ENCODE results near the gene ERBB4. TPM values are rescaled to one million over a fixed set of nuclear protein-coding genes. Genes with fewer than 3 reads are reported as not detected.

Gene ERBB4
- total RNA-seq, 1 donor from 2014 or later = 1.7 TPM

DNA sequence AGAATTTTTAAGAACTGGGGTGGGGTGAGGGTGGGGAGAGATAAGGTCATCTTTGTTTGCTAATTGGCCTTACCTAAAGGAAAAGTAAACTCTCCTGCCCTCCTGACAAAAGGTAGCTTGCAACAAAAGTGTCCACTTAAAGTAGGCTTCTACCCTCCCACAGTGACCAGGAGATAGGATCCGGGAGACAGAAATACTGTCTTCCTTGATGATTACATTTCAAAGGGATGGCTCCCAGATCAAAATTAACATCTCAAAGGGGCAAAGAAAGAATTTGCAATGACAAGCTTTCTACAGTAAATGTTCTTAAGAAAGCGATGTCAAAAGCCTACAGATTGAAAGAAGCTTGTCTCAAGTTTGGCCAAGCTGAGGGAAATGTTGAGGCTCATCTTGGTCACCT is 1206.9 kb downstream of the ERBB4 start:
- no peak for TF ChIP-seq CTCF (IDR thresholded peaks at IDR 0.05)
- Histone ChIP-seq H3K9me3 (no peaks in the 10 kb centered on the region), H3K4me3 (no peak overlapping the region), H3K27me3 (no peaks in the 10 kb centered on the region), H3K36me3 (no peaks in the 10 kb centered on the region), H3K4me1 (no peaks in the 10 kb centered on the region), H3K27ac (no peak overlapping the region)
- intact Hi-C loops (cut with DNase I) = no loop called here
- no peak for DNase-seq (ENCODE audit: low spot score in 2 of 2)

- DNase-seq (ENCODE audit: low spot score in 2 of 2) = no peak
- Histone ChIP-seq H3K4me3 (no peak overlapping the region), H3K27me3 (no peaks in the 10 kb centered on the region), H3K27ac (no peak overlapping the region), H3K36me3 (no peaks in the 10 kb centered on the region), H3K9me3 (no peaks in the 10 kb centered on the region), H3K4me1 (no peaks in the 10 kb centered on the region)
- TF ChIP-seq CTCF (IDR thresholded peaks at IDR 0.05) = no peak
- intact Hi-C loops (cut with DNase I) = no loop called here
Observed at GRCh38 chr2:211329882-211330281, 1208.7 kb downstream of the ERBB4 start.

- Histone ChIP-seq H3K27me3 (no peaks in the 10 kb centered on the region), H3K4me1 (no peaks in the 10 kb centered on the region), H3K9me3 (no peaks in the 10 kb centered on the region), H3K36me3 (no peaks in the 10 kb centered on the region), H3K4me3 (no peak overlapping the region), H3K27ac (no peak overlapping the region)
- DNase-seq (ENCODE audit: low spot score in 2 of 2) = no peak
- intact Hi-C loops (cut with DNase I) = no loop called here
- no peak for TF ChIP-seq CTCF (IDR thresholded peaks at IDR 0.05)
Observed at GRCh38 chr2:211329421-211329820, 1209.2 kb downstream of the ERBB4 start.

DNA sequence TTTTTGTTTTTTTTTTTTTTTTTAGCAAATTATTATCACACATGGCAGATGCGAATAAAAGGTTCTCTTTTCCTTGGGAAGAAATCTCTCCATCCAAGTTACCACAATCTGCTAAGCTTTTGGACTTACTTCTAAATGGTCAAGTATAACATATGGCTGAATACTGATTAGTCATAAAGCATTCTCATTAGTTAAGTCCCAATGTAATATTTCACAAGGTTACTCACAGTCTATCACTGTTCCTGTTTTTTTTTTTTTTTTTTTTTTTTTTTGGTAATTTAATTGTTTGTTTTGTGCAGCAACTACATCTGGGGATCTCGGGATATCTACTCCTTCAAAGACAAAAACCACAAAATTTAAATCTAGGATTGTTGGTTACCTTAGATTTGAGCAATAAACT is 1210.5 kb downstream of the ERBB4 start:
- Histone ChIP-seq H3K27ac (no peak overlapping the region), H3K36me3 (no peaks in the 10 kb centered on the region), H3K27me3 (no peaks in the 10 kb centered on the region), H3K4me1 (no peaks in the 10 kb centered on the region), H3K9me3 (no peaks in the 10 kb centered on the region), H3K4me3 (no peak overlapping the region)
- intact Hi-C loops (cut with DNase I) = no loop called here
- TF ChIP-seq CTCF (IDR thresholded peaks at IDR 0.05) = no peak
- DNase-seq (ENCODE audit: low spot score in 2 of 2) = no peak
